Epithelial cell of proximal tubule (primary cell): Measurements from ENCODE around the gene RUNX1. TPM values are rescaled to one million over a fixed set of nuclear protein-coding genes. Genes with fewer than 3 reads are reported as not detected.

Experiments
- DNase-seq: peaks from one replicate; pipeline ENCODE4 v3.0.0-alpha.2; 2011; ENCODE audit warnings: low read depth
- H3K4me3 ChIP-seq: 2 replicates; pipeline ENCODE4 v1.5.1; 2011; ENCODE audit warnings: low read depth, mild to moderate bottlenecking, low read length
- total RNA-seq: library from RNA; depleted of rRNA; stranded (reverse); fragments of >200 nt; gene quantifications from 2 replicates; pipeline ENCODE4 v1.2.3, GENCODE V29; 2015
- TF ChIP-seq, protein P1 (sequence below): conservative IDR thresholded peaks from 2 replicates; pipeline ENCODE4 v1.5.1; 2012; ENCODE audit warnings: low read depth, mild to moderate bottlenecking, low read length

Gene RUNX1
- total RNA-seq, 1 donor from 2014 or later, result 11.3 TPM

- TF ChIP-seq, protein P1, sequence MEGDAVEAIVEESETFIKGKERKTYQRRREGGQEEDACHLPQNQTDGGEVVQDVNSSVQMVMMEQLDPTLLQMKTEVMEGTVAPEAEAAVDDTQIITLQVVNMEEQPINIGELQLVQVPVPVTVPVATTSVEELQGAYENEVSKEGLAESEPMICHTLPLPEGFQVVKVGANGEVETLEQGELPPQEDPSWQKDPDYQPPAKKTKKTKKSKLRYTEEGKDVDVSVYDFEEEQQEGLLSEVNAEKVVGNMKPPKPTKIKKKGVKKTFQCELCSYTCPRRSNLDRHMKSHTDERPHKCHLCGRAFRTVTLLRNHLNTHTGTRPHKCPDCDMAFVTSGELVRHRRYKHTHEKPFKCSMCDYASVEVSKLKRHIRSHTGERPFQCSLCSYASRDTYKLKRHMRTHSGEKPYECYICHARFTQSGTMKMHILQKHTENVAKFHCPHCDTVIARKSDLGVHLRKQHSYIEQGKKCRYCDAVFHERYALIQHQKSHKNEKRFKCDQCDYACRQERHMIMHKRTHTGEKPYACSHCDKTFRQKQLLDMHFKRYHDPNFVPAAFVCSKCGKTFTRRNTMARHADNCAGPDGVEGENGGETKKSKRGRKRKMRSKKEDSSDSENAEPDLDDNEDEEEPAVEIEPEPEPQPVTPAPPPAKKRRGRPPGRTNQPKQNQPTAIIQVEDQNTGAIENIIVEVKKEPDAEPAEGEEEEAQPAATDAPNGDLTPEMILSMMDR, result no peak
- no peak for DNase-seq
- no peak overlapping the region for H3K4me3 ChIP-seq
These were observed 174.2 kb downstream of the RUNX1 start for GRCh38 chr21:34874684-34875513.

GRCh38 chr21:34871026-34871908 is 177.8 kb downstream of the RUNX1 start:
- no peak for DNase-seq
- H3K4me3 ChIP-seq, result no peak overlapping the region
- TF ChIP-seq, protein P1, result no peak

DNA sequence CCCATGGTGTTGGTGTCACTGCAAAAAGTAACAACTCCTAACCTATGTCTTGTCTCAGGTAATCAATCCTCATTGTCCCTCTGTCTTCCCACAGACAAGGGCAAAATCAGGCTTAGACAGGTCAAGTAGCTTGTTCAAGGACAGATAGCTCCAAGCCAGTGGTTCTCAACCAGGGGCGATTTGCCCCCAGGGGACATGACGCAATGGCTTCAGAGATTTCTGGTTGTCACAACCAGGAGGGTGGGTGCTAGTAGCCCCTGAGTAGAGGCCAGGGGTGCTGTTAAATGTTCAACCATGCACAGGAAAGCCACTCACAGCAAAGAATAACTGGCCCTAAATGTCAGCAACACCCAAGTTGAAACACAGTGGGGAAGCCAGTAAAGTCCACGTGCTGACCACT is 178.9 kb downstream of the RUNX1 start:
- no peak overlapping the region for H3K4me3 ChIP-seq
- TF ChIP-seq, protein P1, result no peak
- DNase-seq, result no peak

DNA sequence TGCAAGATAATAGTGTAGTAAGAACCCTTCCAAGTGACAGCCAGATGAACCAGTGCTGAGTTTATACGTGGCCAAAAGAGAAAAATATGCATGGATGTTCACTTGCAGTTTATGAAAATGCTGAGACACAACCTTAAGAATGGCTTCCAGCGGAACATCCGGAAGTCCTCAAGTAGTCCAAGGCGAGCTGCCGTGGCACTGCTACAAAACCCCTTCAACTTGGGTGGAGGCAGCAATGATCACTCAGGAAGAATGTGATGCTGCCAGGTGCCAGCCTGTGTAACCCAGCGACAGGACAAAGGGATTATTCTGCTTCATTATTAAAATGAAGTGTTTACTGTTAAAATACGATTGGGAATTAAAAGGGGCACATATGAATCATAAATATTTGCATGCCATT is 179.6 kb downstream of the RUNX1 start:
- TF ChIP-seq, protein P1, result no peak
- no peak for DNase-seq
- H3K4me3 ChIP-seq, result no peak overlapping the region

DNA sequence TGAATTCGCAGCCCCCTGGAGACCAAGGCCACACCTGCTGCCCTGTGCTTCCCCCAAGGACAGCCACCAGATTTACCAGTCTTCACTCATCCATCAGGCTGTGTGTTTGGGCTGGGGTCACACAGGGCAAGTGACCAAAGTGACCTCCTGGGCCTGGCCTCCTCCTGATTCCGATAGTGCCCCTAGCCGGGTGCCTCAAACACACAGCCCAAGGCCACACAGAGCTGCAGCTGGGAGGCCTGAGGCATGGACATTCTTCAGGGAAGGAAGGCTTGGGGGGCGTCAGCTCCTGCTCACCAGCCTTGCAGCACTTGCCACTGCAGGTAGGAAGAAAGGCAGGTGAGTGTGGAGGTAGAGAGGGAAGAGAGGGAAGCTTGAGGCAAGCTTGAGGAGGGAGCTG is 181.3 kb downstream of the RUNX1 start:
- no peak for DNase-seq
- TF ChIP-seq, protein P1, result no peak
- H3K4me3 ChIP-seq, result no peak overlapping the region

- H3K4me3 ChIP-seq, result no peak overlapping the region
- no peak for DNase-seq
- TF ChIP-seq, protein P1, result no peak
These were observed 183.5 kb downstream of the RUNX1 start for GRCh38 chr21:34865400-34866241.
